Activated naive CD4-positive, alpha-beta T cell treated with anti-CD3 and anti-CD28 coated beads, Interleukin-2, amount 50 U/mL, for 72 hours (primary cell): ENCODE measurements around the gene IGF1. TPM values are rescaled to one million over a fixed set of nuclear protein-coding genes. Genes with fewer than 3 reads are reported as not detected.

Experiments used
- ATAC-seq, 2 donors: fragments of 150-1000 bp; cut with Tn5 transposase; 2 replicates each; pipeline ENCODE4 v1.10.0; 2021; ENCODE audit warnings: mild to moderate bottlenecking in 2 of 2, moderate library complexity in 2 of 2
- DNase-seq, 2 donors: peaks; one replicate each; pipeline ENCODE4 v3.0.0; 2021 to 2022; ENCODE audit warnings: low spot score in 2 of 2
- H3K27ac Mint-ChIP-seq, 2 donors: one replicate each; pipeline ENCODE4 v1.8.0; 2022; ENCODE audit warnings: mild to moderate bottlenecking in 2 of 2, mixed read lengths in 2 of 2
- H3K36me3 Mint-ChIP-seq, 2 donors: one replicate each; pipeline ENCODE4 v1.8.0; 2022; ENCODE audit warnings: mixed read lengths in 2 of 2
- H3K9me3 Mint-ChIP-seq, 2 donors: one replicate each; pipeline ENCODE4 v1.8.0; 2022; ENCODE audit warnings: mixed read lengths in 2 of 2
- total RNA-seq, 2 donors: library from RNA; stranded (reverse); gene quantifications; one replicate each; pipeline ENCODE4 v1.2.3, GENCODE V29; 2022

Gene IGF1
- total RNA-seq, 2 donors from 2014 or later = 1.1 to 1.4 TPM

- no peak for DNase-seq
- Mint-ChIP-seq H3K27ac (no peak overlapping the region), H3K9me3 (peaks cover 16 to 20% of the 10 kb centered on the region in 2 donors), H3K36me3 (peaks cover 4 to 14% of the 10 kb centered on the region in 2 donors)
- ATAC-seq = no peak
Observed at GRCh38 chr12:102350070-102350469, 130.3 kb downstream of the IGF1 start.

- H3K9me3 Mint-ChIP-seq = peaks cover 15 to 16% of the 10 kb centered on the region in 2 donors
- DNase-seq (no peak), ATAC-seq (no peak)
- no peak overlapping the region for H3K27ac Mint-ChIP-seq
- peaks cover 0 to 10% of the 10 kb centered on the region in 2 donors for H3K36me3 Mint-ChIP-seq
Observed at GRCh38 chr12:102349079-102349478, 131.3 kb downstream of the IGF1 start.

- peaks cover 10 to 14% of the 10 kb centered on the region in 2 donors for H3K9me3 Mint-ChIP-seq
- ATAC-seq = no peak
- no peak overlapping the region for H3K27ac Mint-ChIP-seq
- no peak for DNase-seq
- peaks cover 0 to 9% of the 10 kb centered on the region in 2 donors for H3K36me3 Mint-ChIP-seq
Observed at GRCh38 chr12:102347811-102348210, 132.6 kb downstream of the IGF1 start.
